GM18873 (cell line): Measurements from ENCODE around the gene EDAR.

Source experiments
- ATAC-seq: cut with Tn5 transposase; IDR thresholded peaks from one replicate; pipeline ENCODE4 v1.9.1; 2021; ENCODE audit warnings: mild to moderate bottlenecking, moderate library complexity, moderate number of reproducible peaks; ENCODE audit not compliant: unreplicated experiment, low FRiP score

EDAR gene

DNA sequence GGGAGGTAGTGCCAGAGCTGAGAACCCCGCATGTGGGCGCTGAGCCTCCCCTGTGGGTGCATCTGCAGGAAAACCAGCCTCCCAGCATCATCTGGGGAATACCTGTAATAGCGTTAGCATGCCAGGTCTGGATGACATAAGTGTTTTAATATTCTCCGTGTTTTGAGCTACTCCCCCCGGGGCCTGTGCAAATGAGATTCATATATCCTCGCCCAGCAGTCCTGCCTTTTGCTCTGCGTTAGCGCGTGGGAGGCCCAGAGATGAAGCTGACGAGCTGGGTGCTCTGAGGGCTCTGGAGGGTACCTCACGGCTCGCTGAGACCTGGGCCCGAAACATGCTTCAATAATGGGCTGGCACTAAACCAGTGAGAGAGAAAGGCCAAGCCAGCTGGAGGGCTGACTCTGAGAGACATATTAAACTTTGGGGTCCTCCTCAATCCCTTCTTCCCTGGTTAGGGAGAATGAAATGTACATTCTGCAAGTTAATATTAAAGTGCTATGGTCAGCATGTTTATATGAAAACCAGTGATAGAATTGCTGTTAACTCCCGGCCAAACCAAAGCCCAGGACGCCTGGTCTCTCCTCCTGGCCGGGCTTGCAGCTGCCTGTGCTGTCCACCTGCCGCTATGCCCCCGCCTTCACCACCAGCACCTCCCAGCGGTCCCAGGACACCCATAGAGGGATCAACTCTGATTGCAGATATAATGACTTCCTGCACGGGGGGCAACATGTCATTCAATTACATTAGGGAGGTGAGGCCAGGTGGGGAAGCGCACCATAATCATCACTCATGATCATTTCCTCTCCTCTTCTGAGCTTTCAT is 77.0 kb downstream of the EDAR start:
- ATAC-seq, result no peak

DNA sequence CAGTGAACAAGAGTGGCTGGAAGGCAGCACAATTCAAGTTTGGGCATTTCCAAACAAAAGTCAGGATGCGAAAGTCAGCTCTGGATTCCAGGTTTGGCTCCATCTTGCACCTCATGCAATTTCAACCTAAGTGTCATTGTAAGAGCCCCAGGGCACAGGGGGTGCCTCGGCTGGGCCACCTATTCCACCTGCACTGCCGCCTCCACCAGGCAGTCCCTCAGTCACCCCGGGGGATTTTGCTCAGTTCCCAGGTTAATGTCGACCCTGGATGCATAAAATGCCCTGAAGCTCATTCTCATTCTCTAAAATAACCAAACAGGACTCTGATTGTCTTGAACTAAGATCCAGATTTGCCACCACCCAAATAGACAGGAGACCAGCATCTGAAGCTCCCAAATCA is 77.6 kb downstream of the EDAR start:
- no peak for ATAC-seq

DNA sequence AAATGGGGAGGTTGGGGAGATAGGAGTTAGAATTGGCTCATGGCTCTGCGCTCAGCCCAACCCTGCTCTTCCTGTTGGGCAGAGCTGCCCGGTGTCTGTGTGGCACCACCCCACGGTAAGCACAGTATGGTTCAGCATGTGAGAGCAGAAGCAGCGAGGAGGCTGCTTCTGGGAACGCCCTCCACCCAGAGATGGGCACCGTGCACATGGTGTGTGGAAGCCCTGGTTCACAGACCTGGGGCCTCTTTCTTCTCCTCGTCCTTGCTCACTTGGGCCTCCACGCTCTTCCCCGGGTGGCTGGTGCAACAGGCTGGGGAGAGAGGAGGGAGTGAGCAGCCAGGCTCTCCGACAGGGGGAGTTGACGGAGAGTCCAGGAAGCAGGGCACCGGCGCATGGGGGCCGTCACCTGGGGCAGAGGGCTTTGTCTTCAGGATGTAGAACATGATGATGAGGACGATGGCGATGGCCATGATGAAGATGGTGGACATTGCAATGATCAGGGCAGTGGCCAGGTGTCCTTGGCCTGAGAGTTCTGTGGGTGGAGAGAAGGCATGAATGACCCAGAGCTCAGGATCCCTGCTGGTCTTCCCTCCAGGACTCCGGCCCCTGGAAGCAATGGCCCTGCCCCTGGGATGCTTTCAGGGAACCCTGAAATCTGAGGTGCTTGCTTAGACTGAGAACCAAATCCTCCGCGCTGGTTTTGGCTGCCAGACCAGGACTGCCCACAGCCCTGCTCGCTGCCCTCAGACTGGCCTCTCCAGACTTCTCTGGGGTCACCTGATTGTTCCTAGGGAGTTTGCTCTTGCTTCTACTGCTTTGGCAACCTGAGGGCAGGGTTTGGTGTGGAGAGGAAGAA is 78.3 kb downstream of the EDAR start:
- ATAC-seq, result no peak

DNA sequence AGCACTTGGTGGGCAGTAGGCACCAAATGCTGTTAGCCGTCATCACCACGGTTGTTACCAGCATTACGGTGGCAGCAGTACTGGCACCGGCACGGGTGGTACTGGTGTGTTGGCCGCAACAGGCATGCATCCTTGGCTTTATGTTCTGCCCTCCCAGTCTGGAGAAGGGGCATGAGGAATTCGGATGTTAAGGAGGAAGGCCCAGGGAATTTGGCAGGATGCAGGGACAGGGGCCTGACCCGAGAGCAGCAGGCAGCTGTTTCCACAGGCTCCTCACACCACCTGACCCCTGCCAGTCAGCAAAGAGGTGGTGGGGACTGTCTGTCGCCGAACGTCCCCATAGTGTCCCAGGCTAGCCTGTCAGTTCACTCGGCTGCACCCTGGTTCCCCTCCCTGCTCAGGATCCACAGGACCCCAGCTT is 79.0 kb downstream of the EDAR start:
- ATAC-seq, result no peak

DNA sequence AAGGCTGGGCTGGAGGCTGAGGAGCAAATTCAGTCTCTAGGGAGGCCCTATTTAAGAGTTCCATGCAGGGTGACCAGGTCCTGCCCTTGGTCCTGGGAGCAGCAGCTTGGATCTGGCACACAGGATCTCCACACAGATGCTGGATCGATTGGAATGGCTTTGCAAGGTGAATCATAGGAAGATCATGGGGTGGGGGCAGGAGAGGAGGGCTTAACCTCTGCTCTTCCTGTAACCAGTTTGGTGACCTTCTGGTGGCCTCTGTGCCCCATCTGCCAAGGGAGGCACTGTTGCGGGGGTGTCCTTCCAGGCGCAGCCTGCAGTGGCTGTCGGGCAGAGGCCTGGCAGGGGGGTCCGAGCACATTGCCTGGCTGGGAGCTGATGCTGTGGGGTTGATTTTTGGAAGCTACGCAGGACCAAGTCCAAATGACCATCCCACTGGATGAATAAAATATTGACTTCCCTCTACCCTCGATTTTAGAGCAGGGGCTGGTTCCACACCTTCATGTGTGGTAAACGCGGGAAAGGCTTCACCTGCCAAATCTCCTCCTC is 79.7 kb downstream of the EDAR start:
- no peak for ATAC-seq

DNA sequence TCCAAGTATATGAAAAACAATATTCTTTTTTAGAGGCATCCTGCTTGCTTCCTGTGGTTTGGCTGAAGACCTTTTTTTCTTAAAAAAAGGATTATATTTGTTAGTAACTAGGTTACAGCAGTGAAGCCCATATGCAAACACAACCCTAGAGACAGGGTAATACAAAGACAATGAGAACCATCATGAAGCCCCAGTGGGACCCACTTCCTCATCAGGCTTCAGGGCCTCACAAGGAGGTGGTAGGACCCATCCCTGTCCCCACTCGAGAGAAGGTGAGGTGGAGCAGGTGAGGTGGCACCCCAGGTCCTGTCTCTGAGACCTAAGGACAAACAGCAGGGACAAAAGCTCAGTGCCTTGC is 80.3 kb downstream of the EDAR start:
- no peak for ATAC-seq

DNA sequence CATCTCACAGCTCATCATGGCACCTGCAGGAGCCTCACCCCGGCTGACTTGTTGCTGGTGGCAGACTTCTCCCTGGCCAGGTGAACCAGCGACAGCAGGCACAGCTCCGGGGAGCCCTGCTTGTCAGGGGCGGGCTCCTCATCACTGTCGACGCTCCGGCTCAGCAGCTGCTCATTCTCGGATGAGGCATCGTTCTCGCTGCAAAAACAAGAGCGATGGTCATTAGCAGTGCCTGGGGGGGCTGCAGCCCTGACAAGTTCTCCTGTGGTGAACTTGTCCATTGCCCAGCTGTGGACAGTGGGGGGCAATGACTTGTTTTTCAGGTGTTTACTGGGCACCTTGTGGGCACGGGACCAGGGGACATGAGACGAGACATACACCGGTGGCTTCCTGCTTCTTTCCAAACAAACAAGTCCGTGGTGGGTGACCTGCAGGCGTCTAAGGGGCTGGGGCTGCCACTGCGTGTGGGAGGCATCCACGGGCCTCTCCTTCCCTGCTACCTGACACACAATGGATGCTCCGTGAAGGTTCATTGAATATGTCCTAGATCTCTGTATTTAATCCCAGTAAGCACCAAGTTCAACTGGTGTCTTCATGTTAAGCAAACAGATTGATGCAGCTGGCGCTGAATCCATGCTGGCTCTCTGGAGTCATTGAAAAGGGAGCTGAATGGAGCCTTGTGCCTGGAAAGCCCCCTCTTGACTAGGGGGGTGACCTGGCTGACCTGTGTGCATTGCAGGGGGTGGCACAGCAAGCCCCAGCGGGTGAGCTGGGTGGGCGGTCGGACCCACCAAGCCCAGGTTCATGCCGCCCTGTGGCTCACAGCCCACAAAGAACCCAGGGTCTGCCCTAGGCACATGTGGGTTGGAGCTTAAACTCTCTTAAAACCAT is 81.0 kb downstream of the EDAR start:
- no peak for ATAC-seq

DNA sequence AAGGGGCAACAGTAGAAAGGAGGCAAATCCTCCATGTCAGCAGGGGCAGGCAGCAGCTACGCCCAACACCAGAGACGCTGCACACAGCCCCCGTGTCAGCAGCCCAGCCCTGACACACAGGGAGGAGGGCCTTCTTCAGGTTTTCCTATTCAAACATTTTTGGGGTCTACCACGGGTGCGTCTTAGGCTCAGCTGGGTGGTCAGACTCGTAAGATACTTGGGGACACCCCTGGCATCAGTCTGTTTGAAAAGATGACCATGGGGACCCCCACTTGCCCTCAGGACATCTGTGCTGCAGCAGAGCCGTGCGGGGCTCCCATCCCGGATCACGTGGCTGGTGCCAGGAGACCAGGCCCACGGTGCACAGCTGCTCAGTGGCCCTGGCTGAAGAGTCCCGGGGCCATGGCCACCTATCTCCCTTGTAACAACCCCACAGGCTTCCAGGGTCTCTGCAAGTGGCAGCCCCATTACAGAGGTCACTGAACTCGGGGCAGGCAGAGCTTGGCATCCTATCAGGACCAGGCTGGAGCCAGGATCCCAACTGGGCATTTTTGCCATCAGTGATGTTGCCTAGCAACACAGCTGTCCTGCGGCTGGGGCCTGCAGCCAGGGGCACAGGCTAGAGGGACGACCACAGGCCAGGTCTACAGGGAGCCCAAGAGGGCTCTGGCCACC is 82.5 kb downstream of the EDAR start:
- no peak for ATAC-seq

DNA sequence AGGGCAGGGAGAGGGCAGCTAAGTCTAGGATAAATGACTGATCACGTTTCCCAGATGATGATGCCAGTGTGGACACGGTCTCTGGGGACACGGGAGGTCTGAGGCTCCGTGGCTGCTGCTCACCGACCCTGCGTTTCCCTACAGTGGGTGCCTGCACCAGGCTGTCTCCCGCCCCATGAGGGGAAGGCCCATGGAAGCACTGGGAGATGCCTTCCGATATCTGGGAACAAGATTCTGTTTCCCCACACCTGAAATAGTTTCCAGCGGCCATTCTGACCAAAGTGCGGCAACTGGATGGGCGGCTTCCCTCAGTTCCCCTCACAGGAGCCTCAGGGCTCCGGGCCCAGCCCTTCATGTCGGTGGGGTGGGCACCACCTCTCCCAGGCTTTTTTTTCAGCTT is 83.1 kb downstream of the EDAR start:
- no peak for ATAC-seq

DNA sequence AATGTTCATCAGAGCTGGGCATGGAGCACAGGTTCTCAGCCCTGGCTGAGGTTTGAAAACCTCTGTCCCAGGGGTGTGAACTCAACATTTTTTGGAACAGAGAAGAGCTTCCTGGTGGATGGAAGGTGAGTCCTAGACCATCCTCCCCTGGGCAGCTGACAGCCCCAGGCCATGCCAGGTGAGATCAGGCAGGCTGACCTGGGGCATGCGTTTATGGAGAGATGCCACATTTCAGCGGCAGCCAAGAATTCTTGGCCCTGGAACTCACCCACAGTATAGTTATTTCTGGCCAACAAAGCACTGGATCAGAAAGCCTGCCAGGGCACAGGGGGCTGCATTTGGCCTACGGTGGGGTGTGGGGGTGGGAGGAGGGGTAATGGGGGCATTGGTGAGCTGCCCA is 83.8 kb downstream of the EDAR start:
- no peak for ATAC-seq

DNA sequence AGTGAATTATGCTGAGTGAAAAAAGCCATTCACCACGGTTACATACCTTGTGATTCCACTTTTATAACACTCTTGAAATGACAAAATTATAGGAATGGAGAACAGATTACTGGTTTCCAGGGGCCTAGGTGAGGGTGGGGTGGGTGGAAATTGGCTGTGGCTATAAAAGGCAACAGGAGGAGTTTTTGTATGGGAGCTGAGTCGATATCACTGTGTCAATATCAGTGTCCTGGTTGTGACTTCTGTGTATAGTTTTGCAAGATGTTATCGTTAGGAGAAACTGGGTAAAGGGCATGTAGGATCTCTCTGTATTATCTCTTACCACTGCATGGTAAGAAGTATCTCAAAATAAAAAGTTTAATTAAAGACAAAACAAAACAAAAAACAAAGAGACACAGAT is 84.3 kb downstream of the EDAR start:
- ATAC-seq, result no peak

DNA sequence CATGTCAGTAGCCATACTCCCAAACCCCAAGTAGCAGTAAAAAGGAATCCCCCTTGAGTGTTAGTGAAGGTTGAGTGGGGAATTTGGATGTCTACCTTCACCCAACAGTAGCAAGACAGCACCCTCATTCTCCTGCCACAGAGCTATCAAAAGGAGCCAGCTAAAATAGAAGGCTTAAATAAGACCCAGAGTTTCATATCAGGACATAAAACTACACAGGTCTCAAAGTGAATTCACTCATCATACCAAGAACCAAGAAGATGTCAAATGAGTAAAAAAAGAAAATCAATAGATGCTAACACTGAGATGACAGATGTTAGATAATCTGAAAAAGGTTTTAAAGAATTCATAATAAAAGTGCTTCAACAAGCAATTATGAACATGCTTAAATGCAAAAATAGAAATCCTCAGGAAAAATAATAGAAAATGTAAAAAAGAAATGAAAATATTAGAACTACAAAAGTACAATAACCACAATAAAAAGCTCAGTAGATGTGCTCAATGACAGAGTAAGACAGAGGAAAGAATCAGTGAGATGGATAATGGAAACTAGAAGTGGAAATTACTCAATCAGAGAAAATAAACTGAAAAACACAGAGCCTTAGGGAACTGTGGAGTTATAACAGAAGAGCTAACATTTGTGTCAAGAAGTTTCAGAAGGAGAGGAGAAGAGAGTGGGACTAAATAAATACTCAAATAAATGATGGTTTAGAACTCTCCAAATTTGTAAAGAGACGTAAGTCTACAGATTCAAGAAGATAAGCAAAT is 90.5 kb downstream of the EDAR start:
- ATAC-seq, result no peak

DNA sequence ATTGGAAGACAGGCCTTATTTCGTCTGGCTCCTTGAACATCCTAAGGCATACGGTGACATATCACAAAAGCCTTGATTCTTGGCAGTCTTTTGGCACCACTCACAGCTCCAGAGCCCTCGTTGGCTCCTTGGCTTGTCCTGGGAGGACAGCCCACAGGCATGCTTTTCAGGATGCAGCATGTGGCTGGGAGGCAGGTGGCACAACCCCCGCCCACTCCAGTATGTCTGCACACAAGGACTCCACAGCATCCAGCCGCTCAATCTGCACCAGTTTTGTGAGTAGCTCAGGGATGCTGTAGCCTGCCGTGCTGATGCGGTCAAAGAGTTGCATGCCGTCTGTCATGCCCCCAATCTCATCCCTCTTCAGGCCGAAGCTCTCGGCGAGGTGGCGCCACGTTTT is 92.3 kb downstream of the EDAR start:
- ATAC-seq, result no peak

DNA sequence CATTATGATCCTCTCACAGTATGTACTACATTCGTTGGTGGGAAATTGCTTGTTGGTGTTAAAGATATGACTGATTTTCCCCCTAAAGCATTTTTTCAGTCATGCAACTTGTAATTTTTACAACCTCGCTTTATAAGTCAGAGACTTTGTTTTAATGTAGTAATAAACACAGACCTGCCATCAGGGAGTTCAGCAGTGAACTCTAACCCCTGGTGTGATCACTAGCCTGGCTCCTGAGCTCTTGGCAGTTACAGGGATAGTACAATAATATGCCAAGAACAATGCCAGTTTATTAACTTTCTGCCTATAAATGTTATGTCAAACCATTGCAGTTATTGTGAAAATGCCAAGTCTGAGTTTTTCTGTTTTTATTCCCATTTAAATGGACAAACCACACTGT is 93.8 kb downstream of the EDAR start:
- ATAC-seq, result no peak

DNA sequence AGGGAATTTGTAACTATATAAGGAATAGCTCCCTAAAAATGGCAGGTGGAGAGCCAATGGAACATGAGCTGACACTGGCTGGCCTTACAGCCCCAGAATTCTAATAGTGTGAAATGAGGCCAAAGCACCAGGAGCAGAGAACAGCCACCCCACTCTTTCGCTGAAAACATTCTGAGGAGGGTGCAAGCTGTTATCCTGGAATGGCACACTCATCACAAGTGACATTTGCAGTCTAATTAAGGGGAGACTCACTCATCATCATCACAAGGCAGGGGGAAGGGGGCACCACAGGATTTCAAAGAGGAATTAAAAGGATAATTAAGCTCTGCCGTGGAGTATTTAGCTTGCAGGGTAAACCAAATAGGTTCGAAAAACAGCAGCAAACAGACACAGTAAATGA is 94.3 kb downstream of the EDAR start:
- no peak for ATAC-seq

DNA sequence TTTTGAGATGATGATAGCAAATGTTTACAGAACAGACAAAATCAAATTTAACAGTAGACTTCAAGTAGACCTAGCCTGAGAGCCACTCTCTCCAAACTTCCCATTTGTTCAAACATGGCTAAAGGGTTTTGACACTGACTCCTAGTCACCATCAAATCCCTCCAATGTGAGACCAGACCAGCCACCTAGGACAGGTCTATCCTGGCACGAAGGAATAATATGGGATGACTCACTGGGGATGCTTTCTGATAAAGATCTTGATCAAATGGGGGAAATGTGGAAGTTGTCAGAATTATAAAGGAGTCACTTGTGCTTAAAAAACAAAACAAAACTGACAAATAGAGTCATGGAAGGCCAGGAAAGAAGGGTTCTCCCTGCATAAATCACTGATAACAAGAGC is 95.7 kb downstream of the EDAR start:
- ATAC-seq, result no peak

DNA sequence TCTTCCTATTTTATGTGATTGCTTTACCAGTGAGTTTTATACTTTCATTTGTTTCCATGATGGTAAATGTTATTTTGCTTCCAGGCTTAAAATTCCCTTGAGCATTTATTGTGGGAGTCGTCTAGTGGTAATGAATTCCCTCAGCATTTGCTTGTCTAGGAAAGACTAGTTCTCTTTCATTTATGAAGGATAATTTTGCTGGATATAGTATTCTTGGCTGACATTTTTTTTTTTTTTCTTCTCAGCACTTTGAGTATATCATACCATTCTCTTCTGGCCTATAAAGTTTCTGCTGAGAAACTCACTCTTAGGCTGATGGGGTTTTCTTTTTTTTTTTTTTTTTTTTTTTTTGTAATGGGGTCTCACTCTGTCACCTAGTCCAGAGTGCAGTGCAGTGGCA is 99.1 kb downstream of the EDAR start:
- ATAC-seq, result no peak

DNA sequence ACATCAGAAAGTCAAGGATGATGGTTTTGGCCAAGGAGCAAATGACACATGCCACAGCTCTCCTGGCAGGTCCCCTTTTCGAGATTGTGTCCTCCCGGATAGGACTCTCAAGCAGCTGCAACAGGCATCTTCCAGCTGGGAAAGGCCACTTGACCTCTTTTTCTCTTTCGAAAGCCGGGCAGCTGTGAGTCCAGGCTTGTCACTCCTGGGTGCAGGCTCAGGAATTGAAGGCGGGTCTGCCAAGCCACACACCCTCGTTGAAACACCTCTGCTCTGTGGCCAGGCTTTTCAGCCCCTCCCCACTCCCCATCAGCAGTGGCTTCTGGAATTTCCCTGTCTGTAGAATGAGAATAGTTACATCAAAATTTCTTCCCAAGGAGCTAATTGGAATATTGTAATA is 104.4 kb downstream of the EDAR start:
- ATAC-seq, result no peak

DNA sequence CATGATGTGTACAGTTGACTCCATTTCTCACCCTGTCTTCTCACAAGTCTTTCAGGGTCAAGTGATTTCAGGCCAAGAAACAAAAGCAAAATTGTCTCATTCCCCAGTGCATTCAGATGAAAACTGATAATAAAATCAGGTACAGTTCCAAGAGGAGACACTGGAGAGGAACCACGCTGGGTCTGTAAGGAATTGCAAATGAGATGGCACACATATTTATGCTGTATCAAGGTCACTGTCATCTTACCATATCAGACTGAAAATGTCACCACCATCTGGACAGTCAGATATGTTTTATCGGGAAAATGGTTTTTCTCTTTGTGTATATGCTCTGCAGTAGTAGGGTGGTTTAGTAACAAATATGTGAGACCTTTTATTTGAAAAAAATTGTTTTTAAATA is 110.7 kb downstream of the EDAR start:
- ATAC-seq, result no peak
